OCI-LY3 (cell line): Measurements from ENCODE around the gene ARHGAP18.

Experiments used
- H2AFZ ChIP-seq: fragments of 200-600, 300-600 bp; shearing (Covaris generic); 2 replicates; pipeline ENCODE4 v1.6.0; 2014; ENCODE audit warnings: antibody characterized with exemption, low read depth, low read length
- H3K27ac ChIP-seq: fragments of 200-600, 300-600 bp; sonication (generic); 2 replicates; pipeline ENCODE4 v1.5.1; 2014; ENCODE audit warnings: mild to moderate bottlenecking, low read length, moderate library complexity, mixed read lengths
- H3K27me3 ChIP-seq: fragments of 200-600, 300-600 bp; sonication (generic); 2 replicates; pipeline ENCODE4 v1.6.1; 2014; ENCODE audit warnings: low read depth, low read length, mixed read lengths
- H3K36me3 ChIP-seq: fragments of 200-600, 300-600 bp; sonication (generic); replicated peaks from 2 replicates; pipeline ENCODE3; 2014; ENCODE audit warnings: low read depth, low read length, mixed read lengths
- H3K4me1 ChIP-seq: fragments of 300-600, 200-600 bp; sonication (generic); 2 replicates; pipeline ENCODE4 v1.6.1; 2014; ENCODE audit warnings: low read length, mixed read lengths
- H3K4me2 ChIP-seq: fragments of 200-600, 300-600 bp; sonication (generic); 2 replicates; pipeline ENCODE4 v1.6.1; 2014; ENCODE audit warnings: low read length, mixed read lengths
- H3K4me3 ChIP-seq: fragments of 300-600, 200-600 bp; sonication (generic); 2 replicates; pipeline ENCODE4 v1.5.1; 2014; ENCODE audit warnings: antibody characterized with exemption, mild to moderate bottlenecking, low read length, moderate library complexity
- H3K79me2 ChIP-seq: fragments of 300-600, 200-600 bp; shearing (Covaris generic); 2 replicates; pipeline ENCODE4 v1.6.1; 2014; ENCODE audit warnings: mild to moderate bottlenecking, low read length, mixed read lengths
- H3K9ac ChIP-seq: fragments of 300-600, 200-600 bp; shearing (Covaris generic); 2 replicates; pipeline ENCODE4 v1.6.0; 2014; ENCODE audit warnings: mild to moderate bottlenecking, low read length, moderate library complexity
- H3K9me3 ChIP-seq: fragments of 200-600, 300-600 bp; shearing (Covaris generic); 2 replicates; pipeline ENCODE4 v1.6.1; 2014; ENCODE audit warnings: low read length, mixed read lengths; ENCODE audit not compliant: insufficient read depth
- H4K20me1 ChIP-seq: fragments of 200-600, 300-600 bp; sonication (generic); 2 replicates; pipeline ENCODE4 v1.6.1; 2016; ENCODE audit warnings: low read length, mixed read lengths; ENCODE audit not compliant: insufficient read depth
- EZH2phosphoT487 ChIP-seq: fragments of 200-600 bp; shearing (Covaris generic); IDR thresholded peaks from 2 replicates; pipeline ENCODE4 v1.6.1; 2018; ENCODE audit warnings: antibody characterized with exemption, mixed run types, low read depth
- TF ChIP-seq, protein P1 (sequence below): fragments of 200-600, 300-600 bp; sonication (generic); IDR thresholded peaks from 2 replicates; pipeline ENCODE4 v1.5.1; 2014; ENCODE audit warnings: antibody characterized with exemption, low read length, low read depth

ARHGAP18 gene

DNA sequence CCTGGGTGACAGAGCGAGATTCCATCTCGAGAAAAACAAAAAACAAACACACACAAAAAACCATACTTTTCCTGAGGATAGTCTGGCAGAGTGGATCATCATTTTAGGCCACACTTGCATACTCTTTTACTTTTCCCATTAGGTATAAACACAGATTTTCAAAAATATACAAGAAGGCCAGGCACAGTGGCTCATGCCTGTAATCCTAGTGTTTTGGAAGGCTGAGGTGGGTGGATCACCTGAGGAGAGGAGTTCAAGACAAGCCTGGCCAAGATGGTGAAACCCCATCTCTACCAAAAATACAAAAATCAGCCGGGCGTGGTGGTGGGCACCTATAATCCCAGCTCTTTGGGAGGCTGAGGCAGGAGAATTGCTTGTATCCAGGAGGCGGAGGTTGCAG lies 85.5 kb downstream of the ARHGAP18 start:
- H3K9ac ChIP-seq: no peak overlapping the region
- no peak overlapping the region for H2AFZ ChIP-seq
- no peaks in the 10 kb centered on the region for H4K20me1 ChIP-seq
- H3K4me3 ChIP-seq: no peak overlapping the region
- H3K4me1 ChIP-seq: peaks cover 30% of the 10 kb centered on the region
- H3K27ac ChIP-seq: no peak overlapping the region
- peaks cover 5% of the 10 kb centered on the region for H3K36me3 ChIP-seq
- no peaks in the 10 kb centered on the region for H3K79me2 ChIP-seq
- TF ChIP-seq, protein P1, sequence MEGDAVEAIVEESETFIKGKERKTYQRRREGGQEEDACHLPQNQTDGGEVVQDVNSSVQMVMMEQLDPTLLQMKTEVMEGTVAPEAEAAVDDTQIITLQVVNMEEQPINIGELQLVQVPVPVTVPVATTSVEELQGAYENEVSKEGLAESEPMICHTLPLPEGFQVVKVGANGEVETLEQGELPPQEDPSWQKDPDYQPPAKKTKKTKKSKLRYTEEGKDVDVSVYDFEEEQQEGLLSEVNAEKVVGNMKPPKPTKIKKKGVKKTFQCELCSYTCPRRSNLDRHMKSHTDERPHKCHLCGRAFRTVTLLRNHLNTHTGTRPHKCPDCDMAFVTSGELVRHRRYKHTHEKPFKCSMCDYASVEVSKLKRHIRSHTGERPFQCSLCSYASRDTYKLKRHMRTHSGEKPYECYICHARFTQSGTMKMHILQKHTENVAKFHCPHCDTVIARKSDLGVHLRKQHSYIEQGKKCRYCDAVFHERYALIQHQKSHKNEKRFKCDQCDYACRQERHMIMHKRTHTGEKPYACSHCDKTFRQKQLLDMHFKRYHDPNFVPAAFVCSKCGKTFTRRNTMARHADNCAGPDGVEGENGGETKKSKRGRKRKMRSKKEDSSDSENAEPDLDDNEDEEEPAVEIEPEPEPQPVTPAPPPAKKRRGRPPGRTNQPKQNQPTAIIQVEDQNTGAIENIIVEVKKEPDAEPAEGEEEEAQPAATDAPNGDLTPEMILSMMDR: no peak
- no peak for TF ChIP-seq EZH2phosphoT487
- H3K4me2 ChIP-seq: no peak overlapping the region
- H3K27me3 ChIP-seq: no peaks in the 10 kb centered on the region
- no peaks in the 10 kb centered on the region for H3K9me3 ChIP-seq

DNA sequence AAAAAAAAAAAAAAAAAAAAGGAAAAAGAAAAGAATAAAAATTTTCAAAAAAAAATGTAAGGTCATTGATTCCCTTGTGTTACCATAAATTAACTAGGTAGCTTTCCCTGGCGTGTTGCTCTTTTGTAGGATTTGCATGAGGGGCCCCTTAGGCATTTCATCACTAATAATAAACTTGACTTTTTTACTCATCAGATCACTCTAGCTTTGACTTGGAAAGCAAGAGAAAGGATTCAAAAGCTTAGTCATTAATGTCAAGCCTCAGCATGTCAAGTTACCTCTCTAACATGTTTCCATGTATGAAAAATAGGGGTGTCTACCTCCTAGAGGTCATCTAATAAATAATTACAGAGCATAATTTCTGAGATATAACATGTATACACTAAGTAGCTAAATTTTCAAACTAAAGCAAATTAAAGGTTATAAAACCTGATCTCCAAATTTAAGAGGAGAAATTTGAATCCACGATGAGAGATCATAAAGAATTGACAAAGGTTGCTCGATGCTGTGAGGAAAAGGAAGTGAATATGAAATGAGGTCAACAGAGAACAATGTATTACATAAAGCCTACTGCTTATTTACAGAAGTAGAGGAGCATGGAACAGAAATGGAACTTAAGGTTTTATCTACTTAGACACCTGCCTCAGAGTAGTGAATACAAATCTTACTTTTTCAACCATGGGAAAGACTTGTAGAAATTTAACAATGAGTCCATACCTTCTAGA lies 86.8 kb downstream of the ARHGAP18 start:
- Histone ChIP-seq H3K27me3 (no peaks in the 10 kb centered on the region), H3K27ac (peak overlapping the region; percentile 76), H3K9ac (peak overlapping the region; percentile 22; the same call in 1 of the 2 replicates), H3K4me1 (peaks cover 30% of the 10 kb centered on the region), H4K20me1 (no peaks in the 10 kb centered on the region), H3K9me3 (no peaks in the 10 kb centered on the region), H3K36me3 (peaks cover 7% of the 10 kb centered on the region), H3K79me2 (no peaks in the 10 kb centered on the region), H3K4me2 (peak overlapping the region; percentile 64), H3K4me3 (peak overlapping the region; percentile 17), H2AFZ (no peak overlapping the region)
- TF ChIP-seq EZH2phosphoT487: no peak

DNA sequence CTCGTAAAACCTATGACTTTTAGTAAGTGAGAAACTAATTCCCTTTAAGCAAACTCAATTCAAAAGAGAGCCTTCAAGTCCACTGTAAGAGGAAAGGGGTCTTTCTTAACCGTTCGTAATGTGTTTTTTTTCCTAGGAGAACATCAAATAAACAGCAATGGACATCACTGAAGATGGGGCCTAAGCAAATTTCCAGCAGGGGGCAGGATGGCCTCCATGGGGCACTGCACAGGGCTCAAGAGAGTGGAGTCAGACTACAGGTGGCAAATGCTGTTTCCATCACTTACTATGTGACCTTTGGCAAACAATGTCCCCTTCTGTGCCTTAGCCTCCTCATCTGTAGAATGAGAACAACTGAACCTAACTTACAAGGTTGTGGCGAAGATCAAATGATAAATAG lies 88.7 kb downstream of the ARHGAP18 start:
- Histone ChIP-seq H3K4me3 (no peak overlapping the region), H3K9me3 (no peaks in the 10 kb centered on the region), H3K4me2 (no peak overlapping the region), H2AFZ (no peak overlapping the region), H3K79me2 (no peaks in the 10 kb centered on the region), H3K27ac (no peak overlapping the region), H3K4me1 (peaks cover 30% of the 10 kb centered on the region), H3K27me3 (no peaks in the 10 kb centered on the region), H4K20me1 (no peaks in the 10 kb centered on the region), H3K36me3 (peaks cover 7% of the 10 kb centered on the region), H3K9ac (no peak overlapping the region)
- TF ChIP-seq, protein P1: peak; percentile 40
- TF ChIP-seq EZH2phosphoT487: no peak

DNA sequence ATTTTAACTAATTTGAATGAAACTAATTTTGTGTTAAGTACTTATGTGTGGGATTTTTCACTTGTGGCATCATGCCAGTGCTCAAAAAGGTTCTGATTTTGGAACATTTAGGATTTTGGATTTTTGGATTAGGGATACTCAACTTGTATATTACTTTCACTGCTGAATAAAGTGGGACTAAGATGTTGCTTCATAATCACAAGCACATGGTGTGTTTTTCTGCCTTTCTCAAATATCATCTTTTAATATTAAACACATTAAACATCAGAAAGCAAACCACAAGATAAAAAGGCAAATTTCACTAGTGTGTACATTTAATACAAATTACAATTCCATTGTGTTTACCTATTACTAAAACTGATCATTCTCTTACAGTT lies 89.8 kb downstream of the ARHGAP18 start:
- no peak overlapping the region for H3K27ac ChIP-seq
- no peaks in the 10 kb centered on the region for H3K27me3 ChIP-seq

More for the DNA sequence above, 89.8 kb downstream of the ARHGAP18 start:
- Histone ChIP-seq H3K4me3 (no peak overlapping the region), H3K9me3 (no peaks in the 10 kb centered on the region), H3K9ac (no peak overlapping the region), H2AFZ (no peak overlapping the region), H3K79me2 (no peaks in the 10 kb centered on the region), H3K4me1 (peaks cover 28% of the 10 kb centered on the region), H3K4me2 (no peak overlapping the region), H3K36me3 (peaks cover 7% of the 10 kb centered on the region), H4K20me1 (no peaks in the 10 kb centered on the region)
- no peak for TF ChIP-seq EZH2phosphoT487
- TF ChIP-seq, protein P1: no peak
